Kidney tubule cell (primary cell): ENCODE results near the gene LMNTD2.

Experiments used
- DNase-seq: peaks from one replicate; pipeline ENCODE4 v3.0.0-alpha.2; 2018; ENCODE audit warnings: low spot score

LMNTD2 gene

GRCh38 chr11:567011-567628, 6.6 kb upstream of the LMNTD2 start:
- no peak for DNase-seq

- DNase-seq: peak; percentile 42
Observed at GRCh38 chr11:565921-566509, 5.5 kb upstream of the LMNTD2 start.

DNA sequence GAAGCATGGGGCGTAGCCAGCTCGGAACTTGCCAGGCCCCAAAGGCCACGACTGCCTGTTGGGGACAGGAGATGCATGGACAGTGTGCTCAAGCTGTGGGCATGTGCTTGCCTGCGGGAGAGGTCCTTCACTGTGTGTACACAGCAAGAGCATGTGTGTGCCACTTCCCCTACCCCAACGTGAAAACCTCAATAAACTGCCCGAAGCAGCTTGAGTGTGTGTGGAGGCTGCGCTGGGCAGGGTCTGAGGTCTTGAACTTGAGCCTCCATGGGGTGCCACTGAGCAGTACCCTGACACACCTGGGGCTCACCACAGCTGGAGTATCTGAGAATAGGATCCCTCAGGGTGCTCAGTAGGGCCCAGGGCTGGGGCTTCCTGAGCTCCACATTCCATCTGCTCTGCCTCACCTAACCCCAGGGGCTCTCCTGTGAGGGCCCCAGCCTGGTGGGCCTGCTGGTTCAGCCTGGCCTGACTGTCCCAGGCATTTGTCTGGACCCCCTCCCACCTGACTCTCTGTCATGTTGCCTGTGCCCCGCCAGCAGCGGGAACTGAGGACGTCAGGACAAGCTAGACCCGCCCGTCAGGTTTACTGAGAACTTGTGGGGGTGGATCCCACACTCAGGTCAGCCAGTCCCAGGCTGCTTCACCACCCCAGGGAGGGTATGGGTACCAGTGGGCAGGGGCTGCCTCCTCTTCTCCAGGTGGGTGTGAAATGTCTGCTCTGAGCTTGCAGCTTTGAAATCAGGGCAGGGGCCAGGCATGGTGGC, 3.5 kb upstream of the LMNTD2 start:
- peak; percentile 15 for DNase-seq

- no peak for DNase-seq
Observed at GRCh38 chr11:563066-563811, 2.7 kb upstream of the LMNTD2 start.

DNA sequence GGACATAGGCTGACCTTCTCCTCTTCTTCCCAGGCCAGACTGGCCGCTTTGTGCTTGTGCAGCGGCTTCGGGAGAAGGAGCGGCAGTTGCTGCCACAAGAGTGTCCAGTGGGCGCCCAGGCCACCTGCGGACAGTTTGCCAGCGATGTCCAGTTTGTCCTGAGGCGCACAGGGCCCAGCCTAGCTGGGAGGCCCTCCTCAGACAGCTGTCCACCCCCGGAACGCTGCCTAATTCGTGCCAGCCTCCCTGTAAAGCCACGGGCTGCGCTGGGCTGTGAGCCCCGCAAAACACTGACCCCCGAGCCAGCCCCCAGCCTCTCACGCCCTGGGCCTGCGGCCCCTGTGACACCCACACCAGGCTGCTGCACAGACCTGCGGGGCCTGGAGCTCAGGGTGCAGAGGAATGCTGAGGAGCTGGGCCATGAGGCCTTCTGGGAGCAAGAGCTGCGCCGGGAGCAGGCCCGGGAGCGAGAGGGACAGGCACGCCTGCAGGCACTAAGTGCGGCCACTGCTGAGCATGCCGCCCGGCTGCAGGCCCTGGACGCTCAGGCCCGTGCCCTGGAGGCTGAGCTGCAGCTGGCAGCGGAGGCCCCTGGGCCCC, 1.6 kb upstream of the LMNTD2 start:
- DNase-seq: peak; percentile 23

- DNase-seq: peak; percentile 98
Observed at GRCh38 chr11:561148-562003, 838 bp upstream of the LMNTD2 start.

GRCh38 chr11:559712-560304, 730 bp downstream of the LMNTD2 start:
- DNase-seq: peak; percentile 90

DNA sequence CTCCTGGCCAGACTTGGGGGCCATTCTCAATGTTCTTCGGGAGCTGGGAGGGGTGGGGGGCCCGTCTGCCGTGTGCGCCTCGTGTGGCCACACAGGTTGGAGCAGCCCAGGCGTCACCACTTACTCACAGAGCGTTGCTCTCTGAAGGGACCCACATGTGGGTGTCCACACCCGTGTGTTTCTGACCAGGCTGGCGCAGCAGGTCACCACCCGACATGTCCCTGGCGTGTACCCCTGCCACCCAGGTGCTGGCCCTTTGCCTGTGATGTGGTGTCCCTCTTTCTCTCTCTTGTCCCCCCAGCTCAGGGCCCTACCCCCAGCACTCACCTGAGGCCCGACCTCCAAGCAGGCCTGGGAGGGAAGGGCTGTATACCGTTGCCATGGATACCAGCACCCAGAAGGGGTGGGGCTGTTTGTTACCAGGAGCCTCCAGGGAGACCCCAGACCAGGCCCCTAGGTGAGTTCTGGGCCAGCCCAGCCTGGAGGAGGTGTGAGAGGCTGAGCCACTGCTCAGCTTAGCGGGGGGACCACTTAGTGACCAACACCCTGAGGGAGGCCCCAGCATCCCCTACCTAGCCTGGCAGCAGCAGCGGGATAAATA, 1.4 kb downstream of the LMNTD2 start:
- no peak for DNase-seq

- no peak for DNase-seq
Observed at GRCh38 chr11:558503-558902, 2.0 kb downstream of the LMNTD2 start.

GRCh38 chr11:557328-558132, 3.0 kb downstream of the LMNTD2 start:
- DNase-seq: no peak

GRCh38 chr11:556662-557256, 3.8 kb downstream of the LMNTD2 start:
- no peak for DNase-seq

DNA sequence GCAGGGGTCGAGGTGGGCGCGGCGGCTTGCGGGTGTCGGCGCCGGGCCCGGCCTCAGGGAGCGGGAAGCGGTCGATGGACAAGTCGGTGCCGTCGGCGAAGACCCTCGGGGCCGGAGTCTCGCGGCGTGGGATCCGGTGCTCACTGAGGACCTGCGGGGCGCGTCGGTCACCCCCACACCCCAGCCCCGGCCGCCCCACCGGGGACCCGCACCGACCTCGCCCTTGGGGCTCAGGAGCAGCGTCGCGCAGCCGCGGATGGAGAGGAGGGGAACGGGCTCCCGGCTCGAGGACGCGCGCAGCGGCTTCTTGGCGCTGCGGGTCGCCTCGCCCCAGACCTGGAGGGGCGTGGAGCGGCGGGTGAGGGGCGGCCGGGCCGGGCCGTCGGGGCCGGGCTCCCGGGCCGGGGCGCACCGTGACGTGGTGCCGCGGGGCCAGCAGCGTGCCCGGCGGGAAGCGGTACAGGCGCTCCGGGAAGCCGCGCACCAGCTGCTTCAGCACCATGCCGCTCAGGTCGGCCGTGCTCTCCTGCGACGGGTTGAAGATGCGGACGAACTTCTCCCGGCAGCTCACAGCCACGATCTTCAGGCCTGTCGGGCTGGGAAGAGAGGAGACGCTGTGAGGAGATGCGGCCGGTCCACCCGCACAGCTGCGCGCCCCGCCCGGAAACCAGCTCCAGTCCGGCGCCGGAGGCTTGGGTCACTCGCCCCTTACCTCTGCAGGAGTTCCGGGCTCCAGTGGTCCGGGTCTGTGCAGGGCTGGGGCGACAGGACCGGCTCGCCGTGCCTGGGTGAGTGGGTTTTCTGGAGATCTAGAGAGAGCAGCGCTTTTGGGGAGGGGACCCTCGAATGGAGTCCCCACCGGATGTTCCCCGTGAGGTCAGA, 4.5 kb downstream of the LMNTD2 start:
- DNase-seq: no peak

DNA sequence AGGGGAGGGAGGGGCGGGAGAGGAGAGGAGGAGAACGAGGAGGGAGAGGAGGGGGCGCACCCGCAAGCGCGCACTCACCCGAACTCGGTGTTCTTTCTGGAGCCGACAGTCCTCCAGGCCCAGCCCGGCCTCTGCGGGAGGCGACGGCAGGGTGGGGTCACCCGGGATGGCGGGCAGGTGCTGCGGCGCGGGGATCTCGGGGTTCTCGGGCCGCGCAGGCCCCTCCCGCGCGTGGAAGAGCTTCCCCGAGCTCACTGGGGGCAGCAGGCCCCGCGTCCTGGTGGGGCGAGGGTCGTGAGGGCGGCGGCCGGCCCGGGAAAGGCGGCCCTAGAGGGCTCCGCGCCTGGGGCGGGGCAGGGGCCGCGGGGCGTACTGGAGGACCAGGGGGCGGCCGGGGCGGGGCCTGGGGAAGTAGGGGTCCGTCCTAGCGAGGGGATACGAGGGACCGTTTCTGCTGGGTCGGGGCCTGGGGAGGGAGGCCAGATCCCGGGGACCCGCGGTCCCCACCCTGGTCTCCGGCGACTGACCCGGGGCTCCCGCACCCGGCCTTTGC, 5.2 kb downstream of the LMNTD2 start:
- DNase-seq: no peak

GRCh38 chr11:554428-555226, 5.9 kb downstream of the LMNTD2 start:
- DNase-seq: peak; percentile 86

DNA sequence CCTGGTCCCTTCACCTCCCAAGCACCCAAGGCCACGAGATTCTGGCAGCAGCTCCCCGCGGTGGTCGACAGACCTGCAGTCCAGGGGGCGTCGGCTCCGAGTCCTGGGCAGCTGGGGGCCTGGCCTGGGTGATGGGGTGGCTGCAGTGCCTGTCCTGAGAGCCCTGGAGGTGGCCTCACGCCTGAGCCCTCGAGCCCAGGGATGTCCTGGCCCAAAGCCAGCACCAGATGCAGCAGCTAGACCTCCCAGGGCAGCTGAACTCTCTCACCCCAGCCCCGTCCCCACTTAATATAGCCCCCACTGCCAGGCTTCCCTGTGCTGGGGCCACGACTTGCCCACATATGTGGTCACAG, 6.6 kb downstream of the LMNTD2 start:
- DNase-seq: no peak

DNA sequence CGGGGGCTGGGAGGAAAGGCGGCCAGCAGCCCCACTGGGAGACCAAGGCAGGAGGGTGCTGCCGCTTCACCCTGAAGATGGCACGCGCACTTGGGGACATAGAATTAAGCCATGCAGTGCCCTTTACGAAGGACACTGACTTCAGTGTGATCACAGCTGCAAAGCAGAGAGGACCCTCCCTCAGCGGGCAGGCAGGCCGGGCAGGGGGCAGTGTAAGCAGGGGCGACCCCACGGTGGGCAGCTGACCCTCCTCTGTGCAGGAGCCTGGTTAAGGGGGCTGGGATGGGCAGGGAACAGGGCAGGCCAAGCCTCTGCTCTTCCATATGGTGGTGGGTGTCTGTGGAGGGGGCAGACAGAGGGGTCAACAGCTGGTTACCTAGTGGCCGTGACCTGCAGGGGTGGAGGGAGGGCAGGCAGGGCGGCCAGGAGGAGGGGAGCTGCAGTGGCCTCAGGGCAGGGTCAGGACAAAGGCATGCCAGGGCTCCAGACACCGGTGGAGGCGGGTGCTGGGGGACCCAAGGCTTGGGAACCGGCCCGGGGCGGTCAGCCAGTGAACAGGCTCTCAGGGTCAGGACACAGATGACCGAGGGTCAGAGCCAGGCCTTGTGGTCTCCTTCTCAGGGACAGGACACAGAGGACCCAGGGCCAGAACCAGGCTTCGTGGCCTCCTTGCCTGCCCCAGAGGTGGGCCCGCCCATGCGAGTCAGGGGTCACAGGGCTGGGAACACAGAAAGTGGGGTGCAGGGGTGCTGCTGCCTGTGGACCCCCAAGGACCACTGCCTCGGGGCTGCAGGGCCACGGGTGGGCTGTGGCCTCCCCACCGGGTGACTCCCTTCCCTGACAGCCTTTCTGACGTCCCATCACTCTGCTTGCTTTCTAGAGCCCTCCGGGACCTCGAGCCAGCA, 7.2 kb downstream of the LMNTD2 start:
- no peak for DNase-seq
